GM19395 (cell line): Measurements from ENCODE around the gene CDKAL1.

ENCODE experiments used
- ATAC-seq: cut with Tn5 transposase; IDR thresholded peaks from one replicate; pipeline ENCODE4 v1.9.1; 2021; ENCODE audit warnings: mild to moderate bottlenecking, moderate library complexity; ENCODE audit not compliant: unreplicated experiment

CDKAL1 gene

GRCh38 chr6:20998748-20999448 lies 464.6 kb downstream of the CDKAL1 start:
- ATAC-seq, result no peak

DNA sequence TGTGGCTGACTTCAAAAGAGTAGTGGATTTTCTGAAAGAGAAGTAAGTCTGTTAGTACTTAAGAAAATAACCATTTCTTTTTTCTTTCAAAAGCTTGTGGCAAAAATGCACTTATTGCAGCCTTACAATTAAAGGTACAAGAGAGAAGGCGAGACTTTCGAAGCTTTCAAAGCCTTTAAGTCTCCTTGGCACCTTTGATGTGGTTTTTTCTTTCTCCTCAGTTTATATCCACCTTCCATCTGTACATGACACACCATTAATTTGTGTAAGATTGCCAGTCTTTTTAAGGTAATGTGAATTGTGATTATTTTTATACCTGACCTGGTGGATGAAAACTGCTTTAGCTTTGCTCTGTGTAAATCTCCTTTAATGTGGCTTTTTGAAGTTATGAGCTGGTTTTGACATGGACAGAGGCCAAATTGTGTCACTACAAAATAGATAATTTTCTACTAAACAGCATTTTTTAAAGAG lies 466.1 kb downstream of the CDKAL1 start:
- ATAC-seq, result no peak

DNA sequence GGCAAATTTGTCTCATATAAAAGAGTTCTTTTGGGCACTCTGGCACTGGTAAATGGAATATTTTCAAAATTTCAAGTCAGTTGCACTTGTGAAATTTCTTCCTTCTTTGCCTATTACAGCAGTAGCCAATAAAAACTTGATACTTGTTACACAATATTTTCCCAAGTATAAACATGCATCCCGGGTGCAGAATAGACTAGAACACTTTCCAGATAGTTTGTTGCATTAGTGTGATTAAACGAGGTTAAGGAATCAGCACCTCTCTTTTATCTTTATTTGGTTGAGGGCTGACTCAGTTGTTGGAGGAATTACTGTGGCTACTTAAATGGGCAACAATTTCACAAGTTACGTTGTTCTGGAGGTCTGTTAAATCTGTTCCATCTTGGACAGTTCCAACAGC lies 467.5 kb downstream of the CDKAL1 start:
- no peak for ATAC-seq

DNA sequence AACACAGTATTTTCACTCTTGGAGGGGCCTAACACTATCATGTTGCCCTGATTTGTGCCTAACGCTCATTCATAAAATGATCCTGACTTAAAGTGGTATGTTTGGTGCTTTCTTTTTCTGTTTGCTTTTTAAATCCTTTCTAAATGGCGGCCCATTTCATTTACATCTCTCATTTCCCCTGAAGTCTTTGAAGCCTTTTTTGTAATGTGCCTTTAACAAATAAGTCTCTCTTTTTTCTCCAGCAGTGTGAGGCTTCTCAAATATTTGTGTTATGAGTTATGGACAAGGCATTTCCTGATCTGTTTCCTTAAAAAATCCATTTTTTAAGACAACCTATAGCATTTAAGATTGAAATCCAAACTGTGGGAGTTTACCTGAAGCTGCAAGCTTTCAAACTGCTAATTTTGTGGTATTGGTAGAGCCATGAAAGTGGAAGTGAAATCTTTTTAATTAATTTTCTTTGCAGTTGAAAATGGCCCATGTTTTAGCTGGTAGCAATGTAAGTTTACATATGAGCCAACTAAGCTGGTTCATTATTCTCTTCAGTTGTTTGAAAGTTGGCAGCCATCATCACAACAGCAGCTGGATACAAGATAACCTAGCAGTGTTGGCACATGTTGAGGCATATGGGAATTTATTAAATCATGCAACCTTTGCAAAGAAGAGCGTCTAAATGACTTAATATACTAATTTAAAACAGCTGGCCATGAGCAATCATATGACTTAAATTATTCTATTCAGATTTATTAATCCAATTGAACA lies 469.7 kb downstream of the CDKAL1 start:
- ATAC-seq, result peak; percentile 86

DNA sequence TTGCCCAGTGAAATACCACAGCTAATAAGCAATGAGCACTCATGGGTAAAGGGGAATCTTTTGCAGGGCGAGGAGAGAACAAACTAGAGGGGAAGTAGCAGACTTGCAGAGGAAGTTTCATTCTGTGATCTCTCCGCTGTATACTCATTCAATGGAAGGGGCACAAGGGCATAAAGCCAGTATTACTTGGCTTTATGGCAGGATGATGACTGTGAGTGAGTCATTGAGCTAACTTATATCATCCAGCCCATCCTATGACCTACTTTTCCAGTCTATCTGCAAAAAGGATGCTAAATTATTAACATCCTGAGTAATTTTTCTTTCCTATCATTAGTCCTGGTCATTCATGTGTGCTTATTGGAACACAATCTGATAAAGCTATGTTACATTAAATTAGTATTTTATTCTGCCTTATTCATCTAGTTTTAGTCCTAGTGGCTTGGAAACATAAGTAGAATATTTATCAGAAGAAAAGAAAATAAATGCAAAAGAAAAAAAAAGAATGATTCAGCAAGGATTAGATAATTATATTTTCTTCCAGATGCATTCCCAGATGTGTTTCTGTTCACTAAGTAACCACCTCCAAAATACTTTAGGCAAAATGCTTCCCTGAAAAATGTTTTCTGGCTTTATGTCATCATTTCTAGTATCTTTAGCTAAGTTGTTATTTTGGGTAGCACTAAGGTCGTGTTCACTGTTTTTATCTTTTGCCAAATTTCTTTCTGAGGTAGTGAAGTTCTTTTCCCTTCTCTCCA lies 471.7 kb downstream of the CDKAL1 start:
- ATAC-seq, result peak; percentile 46

GRCh38 chr6:21019614-21020013 lies 485.4 kb downstream of the CDKAL1 start:
- no peak for ATAC-seq

GRCh38 chr6:21022343-21023107 lies 488.3 kb downstream of the CDKAL1 start:
- peak; percentile 96 for ATAC-seq

- ATAC-seq, result no peak
Measured at GRCh38 chr6:21023210-21023609, 489.0 kb downstream of the CDKAL1 start.

DNA sequence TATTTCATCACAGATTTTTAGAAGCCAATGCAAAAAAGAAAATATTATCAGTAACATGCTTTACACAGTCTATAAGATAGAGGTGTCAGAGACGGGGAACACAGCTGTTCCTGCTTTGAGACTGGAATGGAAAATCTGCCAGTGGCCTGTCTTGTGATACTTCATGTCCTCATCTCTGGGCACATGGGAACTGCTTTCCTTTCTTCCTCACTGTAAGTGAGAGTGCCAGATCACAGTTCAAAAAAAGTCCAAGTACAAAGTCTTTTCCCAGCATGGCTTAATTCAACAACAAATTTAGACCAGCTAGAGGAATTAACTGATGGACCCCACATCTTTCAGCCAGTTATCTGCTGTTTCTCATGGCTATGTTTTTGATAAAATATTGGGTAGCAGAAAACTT lies 490.4 kb downstream of the CDKAL1 start:
- ATAC-seq, result no peak

DNA sequence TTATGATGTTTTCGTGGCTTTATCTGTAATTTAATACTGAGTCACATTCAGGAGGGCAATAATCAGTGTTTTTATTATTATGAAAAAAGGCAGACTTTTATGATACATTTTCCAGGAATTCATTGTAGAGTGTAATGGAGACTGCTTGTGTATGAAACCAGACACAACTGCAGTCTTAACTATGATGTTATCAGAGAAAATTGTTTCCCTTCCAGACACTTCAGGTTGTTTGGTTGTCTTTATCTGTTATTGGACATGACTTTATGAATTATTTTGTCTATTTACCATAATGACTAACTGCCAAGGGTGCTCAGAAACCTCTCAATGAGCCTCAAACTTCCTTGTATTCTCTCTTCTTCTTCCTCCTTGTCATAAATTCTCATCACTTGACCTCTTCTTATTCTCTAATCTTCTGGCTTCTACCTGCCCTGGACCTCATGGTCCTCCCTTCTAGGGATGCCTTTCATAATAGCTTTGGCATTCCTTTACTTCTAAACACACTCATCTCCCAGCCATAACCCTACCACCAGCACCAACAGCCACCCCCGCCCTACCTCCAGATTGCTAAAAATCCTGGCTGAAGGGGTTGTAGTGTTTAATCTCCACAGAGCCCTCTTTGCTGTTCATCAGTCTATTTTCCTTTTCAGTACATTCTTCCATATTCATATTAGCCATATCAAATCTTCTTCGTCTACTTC lies 492.5 kb downstream of the CDKAL1 start:
- ATAC-seq, result no peak

DNA sequence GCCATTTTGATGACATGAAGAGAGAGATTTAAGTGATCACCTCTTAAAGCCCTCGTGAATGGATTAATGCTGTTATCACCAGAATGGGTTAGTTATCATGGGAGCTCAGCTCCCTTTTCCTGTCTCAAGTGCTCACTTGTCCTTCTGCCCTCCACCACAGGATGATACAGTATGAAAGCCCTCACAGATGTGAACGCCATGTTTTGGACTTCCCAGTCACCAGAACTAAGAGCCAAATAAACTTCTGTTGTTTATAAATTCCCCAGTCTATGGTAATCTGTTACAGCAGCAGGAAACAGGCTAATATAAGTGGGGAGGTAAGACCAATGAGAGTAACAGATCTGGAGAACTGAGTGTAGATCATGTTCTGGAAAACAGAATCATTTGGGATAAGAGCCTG lies 493.2 kb downstream of the CDKAL1 start:
- ATAC-seq, result no peak

DNA sequence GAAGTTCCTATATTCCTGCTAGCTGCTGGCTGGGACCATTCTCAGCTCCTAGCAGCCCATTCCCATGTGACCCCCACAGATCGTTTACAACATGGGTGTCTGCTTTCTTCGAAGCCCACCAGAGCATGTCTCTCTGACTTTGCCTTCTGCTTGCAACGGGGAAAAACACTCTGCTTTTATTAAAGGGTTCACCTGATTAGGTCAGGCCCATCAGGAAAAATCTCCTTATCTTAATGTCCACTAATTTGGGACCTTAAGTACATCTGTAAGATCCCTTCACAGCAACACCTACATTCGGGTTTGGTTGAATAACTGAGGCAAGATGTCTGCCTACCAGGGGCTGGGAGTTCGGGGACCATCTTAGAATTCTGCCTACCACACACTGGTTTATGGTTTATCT lies 496.9 kb downstream of the CDKAL1 start:
- ATAC-seq, result no peak

DNA sequence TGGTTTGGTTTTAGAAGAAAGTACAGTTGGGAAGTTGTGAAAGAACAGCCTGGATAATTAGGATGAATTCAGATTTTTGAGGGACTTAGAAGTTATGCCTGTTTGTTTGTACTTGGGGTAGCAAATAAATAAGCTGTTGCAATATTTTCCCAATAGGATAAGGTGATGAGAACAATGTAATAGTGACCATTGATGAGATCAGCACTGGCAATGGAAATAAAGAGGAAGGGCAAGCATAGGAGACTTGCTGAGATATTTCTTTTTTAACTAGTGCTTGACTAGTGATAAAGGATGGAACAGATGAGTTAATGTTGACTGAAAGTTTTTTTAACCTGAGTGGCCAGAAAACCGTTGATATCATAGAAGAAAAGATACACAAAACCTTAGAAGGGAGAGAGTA lies 498.8 kb downstream of the CDKAL1 start:
- no peak for ATAC-seq

DNA sequence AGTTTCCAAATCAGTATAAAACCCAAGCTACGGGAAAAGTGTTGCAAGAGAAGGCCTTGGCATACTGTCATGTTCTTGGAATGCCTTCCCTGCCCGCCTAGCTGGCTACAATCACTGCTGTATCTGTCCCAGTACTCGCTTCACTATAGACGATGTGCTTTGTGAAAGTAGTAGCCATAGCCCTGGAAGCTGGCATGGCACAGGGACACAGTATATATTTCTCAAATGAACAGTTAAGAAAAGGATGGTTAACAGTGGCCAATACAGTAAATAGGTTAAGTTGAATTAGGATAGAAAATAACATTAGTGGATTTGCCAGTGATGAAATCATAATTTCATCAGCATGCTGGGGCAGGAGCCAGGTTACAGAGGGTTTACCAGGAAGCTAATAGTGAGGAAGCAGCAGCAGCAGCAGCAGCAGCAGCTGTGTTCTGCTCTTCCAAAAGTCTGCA lies 499.3 kb downstream of the CDKAL1 start:
- ATAC-seq, result no peak

- ATAC-seq, result no peak
Measured at GRCh38 chr6:21034345-21034744, 500.1 kb downstream of the CDKAL1 start.

DNA sequence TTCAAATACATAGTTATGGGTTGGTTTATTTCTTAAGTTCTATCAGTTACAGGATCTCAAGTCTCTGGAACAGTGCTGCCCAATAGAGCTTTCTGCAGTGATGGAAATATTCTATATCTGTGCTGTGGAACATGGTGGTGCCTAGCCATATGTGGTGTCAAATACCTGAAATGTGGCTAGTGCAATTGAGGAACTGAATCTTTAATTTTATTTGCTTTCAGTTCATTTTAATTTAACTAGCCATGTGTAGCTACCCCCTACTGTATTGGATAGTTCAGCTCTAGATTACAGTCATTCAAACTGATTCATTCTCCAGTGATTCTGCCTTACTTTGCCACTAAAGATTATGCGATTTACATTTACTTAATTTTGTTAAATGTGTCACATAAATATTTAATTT lies 503.2 kb downstream of the CDKAL1 start:
- ATAC-seq, result peak; percentile 91

DNA sequence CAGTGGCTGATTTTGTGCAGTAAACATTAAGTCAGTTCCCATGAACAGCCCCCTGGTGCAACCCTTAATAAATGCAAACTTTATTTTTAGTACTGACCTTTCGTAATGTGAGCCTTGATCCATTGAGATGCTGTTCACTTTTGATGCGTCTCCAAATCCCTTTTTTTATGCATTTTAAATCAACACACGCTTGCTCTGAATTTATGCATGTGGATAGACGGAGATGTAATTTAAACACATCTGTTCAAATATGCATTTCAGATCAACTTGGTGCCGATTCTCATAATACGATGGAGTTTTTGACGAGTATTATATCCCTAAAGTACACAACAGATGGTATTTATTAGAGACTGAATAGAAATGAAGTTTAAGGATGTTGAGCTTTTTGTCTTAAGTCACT lies 505.7 kb downstream of the CDKAL1 start:
- no peak for ATAC-seq

GRCh38 chr6:21045135-21045700 lies 511.0 kb downstream of the CDKAL1 start:
- no peak for ATAC-seq

GRCh38 chr6:21046276-21046675 lies 512.0 kb downstream of the CDKAL1 start:
- no peak for ATAC-seq

DNA sequence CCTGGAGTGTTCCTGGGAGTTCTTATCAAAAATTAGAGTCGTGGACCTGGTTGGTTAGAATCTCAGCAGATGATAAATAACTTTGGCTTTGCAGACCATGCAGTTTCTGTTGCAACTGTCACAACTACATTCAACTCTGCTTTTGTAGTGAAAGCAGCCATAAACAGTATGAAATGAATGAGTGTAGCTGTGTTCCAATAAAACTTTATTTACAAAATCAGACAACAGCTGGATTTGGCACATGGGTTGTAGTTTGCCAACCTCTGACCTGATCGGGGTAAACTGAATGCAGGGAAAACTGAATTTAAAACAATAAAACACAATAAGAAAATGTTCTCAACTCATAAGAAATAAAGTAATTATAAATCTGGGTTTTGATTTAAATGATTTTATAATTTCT lies 513.8 kb downstream of the CDKAL1 start:
- ATAC-seq, result no peak
